Measurements from ENCODE around the gene ST7.
"Not testable (repeated sequence)": the region's sequence is repeated elsewhere in the genome, so short reads cannot be mapped to it uniquely, and the experiment has no call there.

ST7 gene

DNA sequence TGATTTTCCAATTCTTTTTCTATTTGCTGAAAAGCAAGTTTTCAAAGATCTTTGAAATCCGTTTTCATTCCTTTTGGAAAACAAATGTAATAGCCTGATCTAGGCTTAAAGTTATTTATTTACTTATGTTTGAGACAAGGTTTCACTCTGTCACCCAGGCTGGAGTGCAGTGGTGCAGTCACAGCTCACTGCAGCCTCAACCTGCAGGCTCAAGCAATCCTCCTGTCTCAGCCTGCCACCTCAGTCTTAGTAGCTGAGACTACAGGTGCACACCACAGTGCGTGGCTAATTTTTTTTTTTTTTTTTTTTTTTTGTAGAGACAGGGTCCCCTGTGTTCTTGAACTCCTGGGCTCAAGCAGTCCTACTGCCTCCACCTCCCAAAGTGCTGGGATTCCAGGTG lies 4.6 kb downstream of the ST7 start:
- no peak for ATAC-seq

DNA sequence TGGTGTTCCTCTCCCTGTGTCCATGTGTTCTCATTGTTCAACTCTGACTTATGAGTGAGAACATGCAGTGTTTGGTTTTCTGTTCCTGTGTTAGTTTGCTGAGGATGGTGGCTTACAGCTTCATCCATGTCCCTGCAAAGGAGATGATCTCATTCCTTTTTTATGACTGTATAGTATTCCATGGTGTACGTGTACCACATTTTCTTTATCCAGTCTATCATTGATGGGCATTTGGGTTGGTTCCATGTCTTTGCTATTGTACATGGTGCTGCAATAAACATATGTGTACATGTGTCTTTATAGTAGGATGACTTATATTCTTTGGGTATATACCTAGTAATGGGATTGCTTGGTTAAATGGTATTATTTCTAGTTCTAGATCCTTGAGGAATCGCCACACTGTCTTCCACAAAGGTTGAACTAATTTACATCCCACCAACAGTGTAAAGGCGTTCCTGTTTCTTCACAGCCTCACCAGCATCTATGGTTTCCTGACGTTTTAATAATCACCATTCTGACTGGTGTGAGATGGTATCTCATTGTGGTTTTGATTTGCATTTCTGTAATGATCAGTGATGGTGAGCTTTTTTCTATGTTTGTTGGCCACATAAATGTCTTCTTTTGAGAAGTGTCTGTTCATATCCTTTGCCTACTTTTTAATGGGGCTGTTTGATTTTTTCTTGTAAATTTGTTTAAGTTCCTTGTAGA lies 8.8 kb downstream of the ST7 start:
- ATAC-seq, result not testable (repeated sequence)

More for the DNA sequence above, 4.6 kb downstream of the ST7 start:
- TF ChIP-seq ZNF565 (CRISPR knock-in tag; conservative IDR thresholded peaks at IDR 0.05; ENCODE audit: low read depth), result no peak
- TF ChIP-seq, protein P1, sequence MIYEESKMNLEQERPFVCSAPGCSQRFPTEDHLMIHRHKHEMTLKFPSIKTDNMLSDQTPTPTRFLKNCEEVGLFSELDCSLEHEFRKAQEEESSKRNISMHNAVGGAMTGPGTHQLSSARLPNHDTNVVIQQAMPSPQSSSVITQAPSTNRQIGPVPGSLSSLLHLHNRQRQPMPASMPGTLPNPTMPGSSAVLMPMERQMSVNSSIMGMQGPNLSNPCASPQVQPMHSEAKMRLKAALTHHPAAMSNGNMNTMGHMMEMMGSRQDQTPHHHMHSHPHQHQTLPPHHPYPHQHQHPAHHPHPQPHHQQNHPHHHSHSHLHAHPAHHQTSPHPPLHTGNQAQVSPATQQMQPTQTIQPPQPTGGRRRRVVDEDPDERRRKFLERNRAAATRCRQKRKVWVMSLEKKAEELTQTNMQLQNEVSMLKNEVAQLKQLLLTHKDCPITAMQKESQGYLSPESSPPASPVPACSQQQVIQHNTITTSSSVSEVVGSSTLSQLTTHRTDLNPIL (CRISPR knock-in tag; IDR thresholded peaks at IDR 0.05; ENCODE audit: low read depth), result no peak
- no peak for TF ChIP-seq SNAI2 (CRISPR knock-in tag; IDR thresholded peaks at IDR 0.05)
- no peak for TF ChIP-seq ZFP30 (CRISPR knock-in tag; IDR thresholded peaks at IDR 0.05)
- TF ChIP-seq TOX (CRISPR knock-in tag; IDR thresholded peaks at IDR 0.05; ENCODE audit: borderline replicate concordance), result no peak
- TF ChIP-seq, protein P2, sequence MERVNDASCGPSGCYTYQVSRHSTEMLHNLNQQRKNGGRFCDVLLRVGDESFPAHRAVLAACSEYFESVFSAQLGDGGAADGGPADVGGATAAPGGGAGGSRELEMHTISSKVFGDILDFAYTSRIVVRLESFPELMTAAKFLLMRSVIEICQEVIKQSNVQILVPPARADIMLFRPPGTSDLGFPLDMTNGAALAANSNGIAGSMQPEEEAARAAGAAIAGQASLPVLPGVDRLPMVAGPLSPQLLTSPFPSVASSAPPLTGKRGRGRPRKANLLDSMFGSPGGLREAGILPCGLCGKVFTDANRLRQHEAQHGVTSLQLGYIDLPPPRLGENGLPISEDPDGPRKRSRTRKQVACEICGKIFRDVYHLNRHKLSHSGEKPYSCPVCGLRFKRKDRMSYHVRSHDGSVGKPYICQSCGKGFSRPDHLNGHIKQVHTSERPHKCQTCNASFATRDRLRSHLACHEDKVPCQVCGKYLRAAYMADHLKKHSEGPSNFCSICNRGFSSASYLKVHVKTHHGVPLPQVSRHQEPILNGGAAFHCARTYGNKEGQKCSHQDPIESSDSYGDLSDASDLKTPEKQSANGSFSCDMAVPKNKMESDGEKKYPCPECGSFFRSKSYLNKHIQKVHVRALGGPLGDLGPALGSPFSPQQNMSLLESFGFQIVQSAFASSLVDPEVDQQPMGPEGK (CRISPR knock-in tag; IDR thresholded peaks at IDR 0.05; ENCODE audit: borderline replicate concordance), result no peak
- TF ChIP-seq TCF4 (CRISPR knock-in tag; IDR thresholded peaks at IDR 0.05; ENCODE audit: borderline replicate concordance), result no peak
- no peak for TF ChIP-seq ZNF8 (CRISPR knock-in tag; IDR thresholded peaks at IDR 0.05)
- TF ChIP-seq ZC3H10 (CRISPR knock-in tag; IDR thresholded peaks at IDR 0.05), result no peak
- TF ChIP-seq ESRRG (CRISPR knock-in tag; IDR thresholded peaks at IDR 0.05), result no peak
- TF ChIP-seq RARB (CRISPR knock-in tag; IDR thresholded peaks at IDR 0.05), result no peak
- no peak for TF ChIP-seq OSR1 (CRISPR knock-in tag; IDR thresholded peaks at IDR 0.05)
- TF ChIP-seq ZNF70 (CRISPR knock-in tag; IDR thresholded peaks at IDR 0.05), result no peak
- TF ChIP-seq, protein P3, sequence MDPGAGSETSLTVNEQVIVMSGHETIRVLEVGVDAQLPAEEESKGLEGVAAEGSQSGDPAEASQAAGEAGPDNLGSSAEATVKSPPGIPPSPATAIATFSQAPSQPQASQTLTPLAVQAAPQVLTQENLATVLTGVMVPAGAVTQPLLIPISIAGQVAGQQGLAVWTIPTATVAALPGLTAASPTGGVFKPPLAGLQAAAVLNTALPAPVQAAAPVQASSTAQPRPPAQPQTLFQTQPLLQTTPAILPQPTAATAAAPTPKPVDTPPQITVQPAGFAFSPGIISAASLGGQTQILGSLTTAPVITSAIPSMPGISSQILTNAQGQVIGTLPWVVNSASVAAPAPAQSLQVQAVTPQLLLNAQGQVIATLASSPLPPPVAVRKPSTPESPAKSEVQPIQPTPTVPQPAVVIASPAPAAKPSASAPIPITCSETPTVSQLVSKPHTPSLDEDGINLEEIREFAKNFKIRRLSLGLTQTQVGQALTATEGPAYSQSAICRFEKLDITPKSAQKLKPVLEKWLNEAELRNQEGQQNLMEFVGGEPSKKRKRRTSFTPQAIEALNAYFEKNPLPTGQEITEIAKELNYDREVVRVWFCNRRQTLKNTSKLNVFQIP (CRISPR knock-in tag; IDR thresholded peaks at IDR 0.05; ENCODE audit: borderline replicate concordance, low read depth), result no peak
- TF ChIP-seq ZFP3 (CRISPR knock-in tag; IDR thresholded peaks at IDR 0.05), result no peak
- TF ChIP-seq ISL1 (CRISPR knock-in tag; IDR thresholded peaks at IDR 0.05), result no peak
- TF ChIP-seq CSDC2 (CRISPR knock-in tag; IDR thresholded peaks at IDR 0.05), result no peak
- TF ChIP-seq GLIS3 (CRISPR knock-in tag; IDR thresholded peaks at IDR 0.05), result no peak

DNA sequence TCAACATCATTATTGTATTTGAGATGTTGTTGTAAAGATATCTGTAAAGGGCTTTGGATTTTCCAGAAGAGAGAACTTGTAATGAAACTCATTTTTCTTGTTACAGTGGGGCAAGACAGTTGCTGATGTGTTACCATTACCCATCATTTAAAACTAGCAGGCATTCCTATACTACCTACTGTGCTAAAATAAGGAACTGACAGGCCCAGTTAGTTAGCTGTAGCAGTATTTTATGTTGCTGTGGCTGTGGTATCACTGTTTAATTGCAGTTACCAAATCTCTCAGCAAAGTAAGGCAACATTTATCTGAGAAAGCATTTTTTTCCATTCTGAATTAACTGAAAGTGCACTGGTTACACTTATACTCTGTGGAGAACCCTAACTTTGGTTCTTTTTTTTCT lies 9.9 kb downstream of the ST7 start:
- no peak for ATAC-seq
- TF ChIP-seq PPARA (CRISPR knock-in tag; IDR thresholded peaks at IDR 0.05; ENCODE audit: borderline replicate concordance), result no peak
- TF ChIP-seq TCF4 (CRISPR knock-in tag; IDR thresholded peaks at IDR 0.05; ENCODE audit: borderline replicate concordance), result no peak
- no peak for TF ChIP-seq CSDC2 (CRISPR knock-in tag; IDR thresholded peaks at IDR 0.05)
- no peak for TF ChIP-seq BACH2 (CRISPR knock-in tag; IDR thresholded peaks at IDR 0.05; ENCODE audit: borderline replicate concordance)
- TF ChIP-seq ZFP30 (CRISPR knock-in tag; IDR thresholded peaks at IDR 0.05), result no peak
- no peak for TF ChIP-seq SNAI2 (CRISPR knock-in tag; IDR thresholded peaks at IDR 0.05)
- TF ChIP-seq, protein P4, sequence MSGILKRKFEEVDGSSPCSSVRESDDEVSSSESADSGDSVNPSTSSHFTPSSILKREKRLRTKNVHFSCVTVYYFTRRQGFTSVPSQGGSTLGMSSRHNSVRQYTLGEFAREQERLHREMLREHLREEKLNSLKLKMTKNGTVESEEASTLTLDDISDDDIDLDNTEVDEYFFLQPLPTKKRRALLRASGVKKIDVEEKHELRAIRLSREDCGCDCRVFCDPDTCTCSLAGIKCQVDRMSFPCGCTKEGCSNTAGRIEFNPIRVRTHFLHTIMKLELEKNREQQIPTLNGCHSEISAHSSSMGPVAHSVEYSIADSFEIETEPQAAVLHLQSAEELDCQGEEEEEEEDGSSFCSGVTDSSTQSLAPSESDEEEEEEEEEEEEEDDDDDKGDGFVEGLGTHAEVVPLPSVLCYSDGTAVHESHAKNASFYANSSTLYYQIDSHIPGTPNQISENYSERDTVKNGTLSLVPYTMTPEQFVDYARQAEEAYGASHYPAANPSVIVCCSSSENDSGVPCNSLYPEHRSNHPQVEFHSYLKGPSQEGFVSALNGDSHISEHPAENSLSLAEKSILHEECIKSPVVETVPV (CRISPR knock-in tag; IDR thresholded peaks at IDR 0.05), result no peak
- TF ChIP-seq, protein P1 (CRISPR knock-in tag; IDR thresholded peaks at IDR 0.05; ENCODE audit: low read depth), result no peak
- TF ChIP-seq OSR1 (CRISPR knock-in tag; IDR thresholded peaks at IDR 0.05), result no peak
- TF ChIP-seq ISL1 (CRISPR knock-in tag; IDR thresholded peaks at IDR 0.05), result no peak
- TF ChIP-seq GLIS3 (CRISPR knock-in tag; IDR thresholded peaks at IDR 0.05), result no peak
- no peak for TF ChIP-seq ZC3H10 (CRISPR knock-in tag; IDR thresholded peaks at IDR 0.05)
- TF ChIP-seq ZNF70 (CRISPR knock-in tag; IDR thresholded peaks at IDR 0.05), result no peak
- no peak for TF ChIP-seq ZNF8 (CRISPR knock-in tag; IDR thresholded peaks at IDR 0.05)

Measured in SK-N-SH treated with all-trans-retinoic acid at 6 μM for 48 hours (cell line).